Naive thymus-derived CD4-positive, alpha-beta T cell (primary cell): Measurements from ENCODE around the gene NPAS2. TPM values are rescaled to one million over a fixed set of nuclear protein-coding genes. Genes with fewer than 3 reads are reported as not detected.

ENCODE experiments used
- ATAC-seq: fragments of 150-1000 bp; cut with Tn5 transposase; 2 replicates; pipeline ENCODE4 v1.10.0; 2021; ENCODE audit warnings: mild to moderate bottlenecking, moderate library complexity
- CTCF ChIA-PET: fragments of 350-600 bp; sonication (Branson Sonifier 250); formaldehyde crosslinking; loops from one replicate; lab custom pipeline; 2021; ENCODE audit warnings: antibody characterized with exemption; lab: Charles Lee
- POLR2A ChIA-PET: fragments of 350-600 bp; sonication (Branson Sonifier 250); formaldehyde crosslinking; loops from one replicate; lab custom pipeline; 2021; ENCODE audit warnings: antibody characterized with exemption, inconsistent platforms; lab: Charles Lee
- DNase-seq, 9 donors: peaks; one replicate each; pipeline versions ENCODE4 v3.0.0 to v3.0.0-alpha.2; 2020 to 2022; ENCODE audit warnings: mixed read lengths in 1 of 9
- H3K27ac ChIP-seq: one replicate; pipeline ENCODE4 v1.7.0; 2013; ENCODE audit warnings: mild to moderate bottlenecking, low read depth, low read length, moderate library complexity
- H3K27me3 ChIP-seq, 2 donors: one replicate each; pipeline ENCODE4 v1.7.0; 2013; ENCODE audit warnings: low read length in 2 of 2, mild to moderate bottlenecking in 2 of 2, moderate library complexity in 2 of 2; ENCODE audit not compliant: control insufficient read depth in 2 of 2, insufficient read depth in 2 of 2
- H3K36me3 ChIP-seq, 3 experiments: 1 replicate in 2 of 3; 2 replicates in 1 of 3; pipeline ENCODE4 v1.7.0; 2013; ENCODE audit warnings: low read length in 3 of 3, mild to moderate bottlenecking in 3 of 3, moderate library complexity in 1 of 3; ENCODE audit not compliant: insufficient read depth in 3 of 3, control insufficient read depth in 2 of 3
- H3K4me1 ChIP-seq, 2 donors: one replicate each; pipeline ENCODE4 v1.7.0; 2013; ENCODE audit warnings: low read length in 2 of 2, mild to moderate bottlenecking in 2 of 2, moderate library complexity in 1 of 2; ENCODE audit not compliant: control insufficient read depth in 2 of 2, insufficient read depth in 2 of 2
- H3K4me3 ChIP-seq: 2 replicates; pipeline ENCODE4 v1.7.0; 2013; ENCODE audit warnings: mild to moderate bottlenecking, low read length
- H3K9me3 ChIP-seq, 3 experiments: 1 replicate in 2 of 3; 2 replicates in 1 of 3; pipeline ENCODE4 v1.7.0; 2013; ENCODE audit warnings: low read length in 3 of 3; ENCODE audit not compliant: control insufficient read depth in 2 of 3
- H3K27ac Mint-ChIP-seq, 9 donors: one replicate each; pipeline ENCODE4 v1.8.0; 2020 to 2022; ENCODE audit warnings: mixed read lengths in 9 of 9, mild to moderate bottlenecking in 8 of 9, moderate library complexity in 5 of 9, inconsistent platforms in 2 of 9
- H3K27me3 Mint-ChIP-seq, 5 donors: one replicate each; pipeline ENCODE4 v1.8.0; 2021 to 2022; ENCODE audit warnings: mixed read lengths in 5 of 5, mild to moderate bottlenecking in 1 of 5
- H3K36me3 Mint-ChIP-seq, 5 donors: one replicate each; pipeline ENCODE4 v1.8.0; 2020 to 2022; ENCODE audit warnings: mixed read lengths in 5 of 5, mild to moderate bottlenecking in 3 of 5, inconsistent platforms in 1 of 5
- H3K4me1 Mint-ChIP-seq, 7 donors: one replicate each; pipeline ENCODE4 v1.8.0; 2020 to 2022; ENCODE audit warnings: mixed read lengths in 7 of 7, mild to moderate bottlenecking in 3 of 7, inconsistent platforms in 1 of 7
- H3K4me3 Mint-ChIP-seq, 10 donors: one replicate each; pipeline ENCODE4 v1.8.0; 2020 to 2022; ENCODE audit warnings: mild to moderate bottlenecking in 10 of 10, mixed read lengths in 10 of 10, moderate library complexity in 6 of 10, inconsistent platforms in 2 of 10
- H3K9me3 Mint-ChIP-seq, 11 donors: one replicate each; pipeline ENCODE4 v1.8.0; 2020 to 2022; ENCODE audit warnings: mixed read lengths in 11 of 11, mild to moderate bottlenecking in 4 of 11, inconsistent platforms in 1 of 11, moderate library complexity in 1 of 11
- intact Hi-C, 2 donors: fragments of 100-400 bp; cut with micrococcal nuclease; formaldehyde crosslinking; loops; one replicate each; pipeline ENCODE4 v1.15.1; 2023
- polyA plus RNA-seq, 2 donors: library from polyadenylated mRNA; unstranded; fragments of 300-500 nt; fragmentation: Illumina TruSeq; gene quantifications; one replicate each; pipeline ENCODE4 v1.2.3, GENCODE V29; 2021
- total RNA-seq, 6 experiments: library from RNA in 5 of 6; stranded (reverse) in 5 of 6; gene quantifications; 1 replicate in 5 of 6; 2 replicates in 1 of 6; pipeline ENCODE4 v1.2.3 and lab custom pipeline; 2021 to 2026

NPAS2 gene
- total and polyA plus RNA-seq, 7 experiments from 2014 or later: 1.2 to 15.0 (median 8.3) TPM

- Mint-ChIP-seq H3K36me3 (peaks cover 0 to 4% (median 0%) of the 10 kb centered on the region in 5 donors), H3K4me1 (peaks cover 20 to 54% (median 45%) of the 10 kb centered on the region in 7 donors), H3K27ac (no peak overlapping the region), H3K9me3 (peaks cover 0 to 5% (median 0%) of the 10 kb centered on the region in 11 donors), H3K4me3 (no peak overlapping the region), H3K27me3 (peaks cover 0 to 9% (median 0%) of the 10 kb centered on the region in 5 donors)
- no peaks in the 10 kb centered on the region for H3K36me3 ChIP-seq
- no peak for DNase-seq
- peaks cover 0 to 33% of the 10 kb centered on the region in 2 donors for H3K4me1 ChIP-seq
- ATAC-seq: no peak
- H3K27me3 ChIP-seq: no peaks in the 10 kb centered on the region
- H3K9me3 ChIP-seq: no peaks in the 10 kb centered on the region
- CTCF ChIA-PET: no interaction called here
- intact Hi-C loops: loop anchor here (5.0 to 10.0 kb wide), 4 partner anchors 134 to 177 kb away; no protein-coding TSS in a partner anchor
- POLR2A ChIA-PET: no interaction called here
- no peak overlapping the region for H3K4me3 ChIP-seq
- H3K27ac ChIP-seq: no peak overlapping the region
Measured at GRCh38 chr2:100810603-100811145, 9.3 kb upstream of the NPAS2 start.

- POLR2A ChIA-PET: no interaction called here
- intact Hi-C loops: loop anchor here (5.0 to 10.0 kb wide), 4 partner anchors 133 to 175 kb away; no protein-coding TSS in a partner anchor
- ATAC-seq: peak; percentile 79
- Histone ChIP-seq H3K9me3 (no peaks in the 10 kb centered on the region), H3K4me3 (no peak overlapping the region), H3K27me3 (no peaks in the 10 kb centered on the region), H3K4me1 (peaks cover 0 to 33% of the 10 kb centered on the region in 2 donors), H3K27ac (no peak overlapping the region), H3K36me3 (no peaks in the 10 kb centered on the region)
- peak overlapping the region; percentile 62 to 84 (median 78) for H3K27ac Mint-ChIP-seq
- H3K4me3 Mint-ChIP-seq: peak overlapping the region; percentile 49 to 79 (median 62)
- peaks cover 22 to 57% (median 45%) of the 10 kb centered on the region in 7 donors for H3K4me1 Mint-ChIP-seq
- DNase-seq: peak in 7 of 9 donors; percentile 29 to 73 (median 56)
- H3K9me3 Mint-ChIP-seq: peaks cover 0 to 5% (median 0%) of the 10 kb centered on the region in 11 donors
- H3K27me3 Mint-ChIP-seq: peaks cover 0 to 12% (median 0%) of the 10 kb centered on the region in 5 donors
- H3K36me3 Mint-ChIP-seq: peaks cover 0 to 4% (median 0%) of the 10 kb centered on the region in 5 donors
- CTCF ChIA-PET: interaction anchor here (0.8 kb wide), 1 partner anchor 202 kb away, joined by 3 read pairs; no protein-coding TSS in a partner anchor
Measured at GRCh38 chr2:100812116-100812515, 7.8 kb upstream of the NPAS2 start.

- POLR2A ChIA-PET: no interaction called here
- H3K9me3 Mint-ChIP-seq: peaks cover 0 to 5% (median 0%) of the 10 kb centered on the region in 11 donors
- H3K4me1 Mint-ChIP-seq: peaks cover 22 to 58% (median 47%) of the 10 kb centered on the region in 7 donors
- CTCF ChIA-PET: no interaction called here
- peaks cover 0 to 4% (median 0%) of the 10 kb centered on the region in 5 donors for H3K36me3 Mint-ChIP-seq
- intact Hi-C loops: loop anchor here (5.0 to 10.0 kb wide), 4 partner anchors 132 to 175 kb away; no protein-coding TSS in a partner anchor
- Histone ChIP-seq H3K36me3 (no peaks in the 10 kb centered on the region), H3K27me3 (no peaks in the 10 kb centered on the region), H3K27ac (no peak overlapping the region), H3K4me1 (peaks cover 0 to 33% of the 10 kb centered on the region in 2 donors), H3K9me3 (no peaks in the 10 kb centered on the region), H3K4me3 (no peak overlapping the region)
- ATAC-seq: no peak
- H3K27me3 Mint-ChIP-seq: peaks cover 0 to 15% (median 0%) of the 10 kb centered on the region in 5 donors
- peak overlapping the region; percentile 49 to 79 (median 62) for H3K4me3 Mint-ChIP-seq
- DNase-seq: peak in 1 of 9 donors; percentile 1
- peak overlapping the region; percentile 62 to 84 (median 78) for H3K27ac Mint-ChIP-seq
Measured at GRCh38 chr2:100812573-100812972, 7.4 kb upstream of the NPAS2 start.

- Histone ChIP-seq H3K4me1 (peaks cover 0 to 33% of the 10 kb centered on the region in 2 donors), H3K9me3 (no peaks in the 10 kb centered on the region), H3K4me3 (no peak overlapping the region), H3K27ac (no peak overlapping the region), H3K36me3 (no peaks in the 10 kb centered on the region), H3K27me3 (no peaks in the 10 kb centered on the region)
- Mint-ChIP-seq H3K9me3 (peaks cover 0 to 5% (median 0%) of the 10 kb centered on the region in 11 donors), H3K4me3 (peak overlapping the region in 9 of 10 donors; percentile 8 to 74 (median 50)), H3K27me3 (peaks cover 0 to 24% (median 5%) of the 10 kb centered on the region in 5 donors), H3K36me3 (peaks cover 0 to 4% (median 0%) of the 10 kb centered on the region in 5 donors), H3K27ac (peak overlapping the region in 6 of 9 donors; percentile 9 to 83 (median 54)), H3K4me1 (peaks cover 22 to 68% (median 55%) of the 10 kb centered on the region in 7 donors)
- DNase-seq (peak in 6 of 9 donors; percentile 14 to 53 (median 40)), ATAC-seq (peak; percentile 52)
- CTCF ChIA-PET: no interaction called here
- intact Hi-C loops: loop anchor here (5.0 to 10.0 kb wide), 4 partner anchors 131 to 174 kb away; no protein-coding TSS in a partner anchor
- POLR2A ChIA-PET: interaction anchor here (0.9 kb wide), 1 partner anchor 188 kb away, joined by 3 read pairs; the partner anchor contains the start of gene RPL31
Measured at GRCh38 chr2:100813527-100813926, 6.4 kb upstream of the NPAS2 start.

GRCh38 chr2:100814043-100814442 lies 5.9 kb upstream of the NPAS2 start:
- Histone ChIP-seq H3K9me3 (no peaks in the 10 kb centered on the region), H3K27ac (no peak overlapping the region), H3K27me3 (no peaks in the 10 kb centered on the region), H3K4me3 (no peak overlapping the region), H3K36me3 (no peaks in the 10 kb centered on the region), H3K4me1 (peaks cover 0 to 33% of the 10 kb centered on the region in 2 donors)
- intact Hi-C loops: loop anchor here (5.0 to 10.0 kb wide), 4 partner anchors 131 to 173 kb away; no protein-coding TSS in a partner anchor
- ATAC-seq (no peak), DNase-seq (no peak)
- ChIA-PET POLR2A (interaction anchor here (0.6 to 0.9 kb wide), 3 partner anchors 11 to 188 kb away, joined by 3 read pairs; partner anchors contain the start of gene RPL31), CTCF (no interaction called here)
- Mint-ChIP-seq H3K9me3 (peaks cover 0 to 5% (median 0%) of the 10 kb centered on the region in 11 donors), H3K4me1 (peaks cover 23 to 68% (median 56%) of the 10 kb centered on the region in 7 donors), H3K36me3 (peaks cover 0 to 4% (median 0%) of the 10 kb centered on the region in 5 donors), H3K27ac (peak overlapping the region in 2 of 9 donors; percentile 28 to 83), H3K4me3 (peak overlapping the region in 6 of 10 donors; percentile 4 to 74 (median 49)), H3K27me3 (peaks cover 0 to 24% (median 5%) of the 10 kb centered on the region in 5 donors)

- no peak for ATAC-seq
- H3K27me3 ChIP-seq: no peaks in the 10 kb centered on the region
- intact Hi-C loops: loop anchor here (5.0 to 10.0 kb wide), 4 partner anchors 130 to 173 kb away; no protein-coding TSS in a partner anchor
- ChIA-PET POLR2A (interaction anchor here (0.6 to 0.9 kb wide), 3 partner anchors 12 to 187 kb away, joined by 3 read pairs; partner anchors contain the start of gene RPL31), CTCF (no interaction called here)
- DNase-seq: no peak
- H3K27ac Mint-ChIP-seq: peak overlapping the region in 1 of 9 donors; percentile 28
- no peaks in the 10 kb centered on the region for H3K9me3 ChIP-seq
- no peak overlapping the region for H3K4me3 ChIP-seq
- peaks cover 0 to 5% (median 0%) of the 10 kb centered on the region in 11 donors for H3K9me3 Mint-ChIP-seq
- peaks cover 0 to 4% (median 0%) of the 10 kb centered on the region in 5 donors for H3K36me3 Mint-ChIP-seq
- H3K27me3 Mint-ChIP-seq: peaks cover 0 to 29% (median 5%) of the 10 kb centered on the region in 5 donors
- H3K36me3 ChIP-seq: no peaks in the 10 kb centered on the region
- peaks cover 0 to 33% of the 10 kb centered on the region in 2 donors for H3K4me1 ChIP-seq
- H3K27ac ChIP-seq: no peak overlapping the region
- peaks cover 23 to 68% (median 56%) of the 10 kb centered on the region in 7 donors for H3K4me1 Mint-ChIP-seq
- peak overlapping the region in 6 of 10 donors; percentile 10 to 74 (median 29) for H3K4me3 Mint-ChIP-seq
Measured at GRCh38 chr2:100814453-100814852, 5.5 kb upstream of the NPAS2 start.
